GM18907 (cell line): ENCODE results near the gene MYOCOS.
"Not testable (repeated sequence)": the region's sequence is repeated elsewhere in the genome, so short reads cannot be mapped to it uniquely, and the experiment has no call there.

Source experiments
- ATAC-seq: cut with Tn5 transposase; IDR thresholded peaks from one replicate; pipeline ENCODE4 v1.9.1; 2021; ENCODE audit warnings: mild to moderate bottlenecking, moderate library complexity; ENCODE audit not compliant: unreplicated experiment

Gene MYOCOS

GRCh38 chr1:171656206-171656605 is 34.2 kb downstream of the MYOCOS start:
- not testable (repeated sequence) for ATAC-seq

GRCh38 chr1:171661076-171661650 is 39.1 kb downstream of the MYOCOS start:
- no peak for ATAC-seq

- ATAC-seq, result no peak
Observed at GRCh38 chr1:171663036-171663853, 41.2 kb downstream of the MYOCOS start.

GRCh38 chr1:171663854-171664575 is 42.0 kb downstream of the MYOCOS start:
- no peak for ATAC-seq

GRCh38 chr1:171664976-171665375 is 42.9 kb downstream of the MYOCOS start:
- ATAC-seq, result no peak

GRCh38 chr1:171666114-171666769 is 44.2 kb downstream of the MYOCOS start:
- ATAC-seq, result no peak

GRCh38 chr1:171668372-171668771 is 46.3 kb downstream of the MYOCOS start:
- ATAC-seq, result no peak

- no peak for ATAC-seq
Observed at GRCh38 chr1:171670739-171671138, 48.7 kb downstream of the MYOCOS start.

- ATAC-seq, result no peak
Observed at GRCh38 chr1:171674431-171675405, 52.7 kb downstream of the MYOCOS start.
